Psoas muscle (tissue), 8 donors: ENCODE measurements around the gene NAA16. TPM values are rescaled to one million over a fixed set of nuclear protein-coding genes. Genes with fewer than 3 reads are reported as not detected.

ENCODE experiments used
- ATAC-seq, 4 donors: fragments of 200-7000 bp; cut with Tn5 transposase; one replicate each; pipeline ENCODE4 v1.9.1; 2020; ENCODE audit warnings: moderate library complexity in 3 of 4, mild to moderate bottlenecking in 2 of 4
- DNase-seq, 2 donors: peaks; one replicate each; pipeline ENCODE4 v3.0.0-alpha.2; 2020
- H3K27ac ChIP-seq: fragments of 200-600 bp; one replicate; pipeline ENCODE4 v1.8.0; 2022
- H3K27me3 ChIP-seq, 3 donors: fragments of 200-600 bp in 1 of 3; one replicate each; pipeline versions ENCODE4 v1.6.1 to v1.8.0; 2013 to 2022; ENCODE audit warnings: low read length in 2 of 3, mild to moderate bottlenecking in 2 of 3, moderate library complexity in 1 of 3; ENCODE audit not compliant: insufficient read depth in 3 of 3
- H3K36me3 ChIP-seq, 2 donors: fragments of 200-600 bp in 1 of 2; one replicate each; pipeline versions ENCODE4 v1.6.1 to v1.8.0; 2013 to 2022; ENCODE audit warnings: low read depth in 1 of 2, mild to moderate bottlenecking in 1 of 2, moderate library complexity in 1 of 2; ENCODE audit not compliant: insufficient read depth in 1 of 2
- H3K4me1 ChIP-seq: fragments of 200-600 bp; one replicate; pipeline ENCODE4 v1.8.0; 2022
- H3K4me3 ChIP-seq: fragments of 200-600 bp; one replicate; pipeline ENCODE4 v1.8.0; 2022; ENCODE audit warnings: mild to moderate bottlenecking
- H3K9me3 ChIP-seq: fragments of 200-600 bp; one replicate; pipeline ENCODE4 v1.8.0; 2022
- WGBS, 3 donors: extraction: QIAGEN DNeasy Blood & Tissue Kit; methylation state at CpG; one replicate each; pipeline versions ENCODE4 v1.1.6 to v1.1.7; 2013; 5-methylcytosine and 5-hydroxymethylcytosine counted together
- intact Hi-C, 2 donors: fragments of 100-400 bp; cut with DNase I; formaldehyde crosslinking; loops; one replicate each; pipeline versions ENCODE4 v1.11.0 to v1.14.2; 2022
- polyA plus RNA-seq, 3 donors: library from polyadenylated mRNA; stranded (reverse); fragments of 200-250 nt; gene quantifications; one replicate each; pipeline ENCODE4 v1.2.3, GENCODE V29; 2013
- total RNA-seq, 4 donors: library from RNA; stranded (reverse); fragmentation: NEBNext Ultra II Directional in 2 of 4; extraction: Animal tissue kit (Norgen Biotek cat#: 25700) in 2 of 4; gene quantifications; one replicate each; pipeline versions ENCODE4 v1.2.1 to v1.2.4, GENCODE V29; 2021 to 2023
- TF ChIP-seq, protein P1 (sequence below): fragments of 200-600 bp; IDR thresholded peaks from one replicate; pipeline ENCODE4 v1.8.0; 2022; ENCODE audit warnings: antibody characterized with exemption
- donor health status: healthy with polysubstance abuse.
- donor health status: DM: no; HTN: no; CAD: no; lungs with moderate emphysema.
- donor health status: Bipolar disorder and iron deficiency.
- donor health status: healthy.
- donor health status: DM: yes; HTN: yes; CAD: no.
- donor health status: DM: no; HTN: no; CAD: no.
- donor health status: DM: no; HTN: no; CAD: no.
- donor health status: DM: yes; HTN: yes; CAD: no.

NAA16 gene
- total and polyA plus RNA-seq, 7 donors = 3.5 to 22.3 (median 8.1) TPM

DNA sequence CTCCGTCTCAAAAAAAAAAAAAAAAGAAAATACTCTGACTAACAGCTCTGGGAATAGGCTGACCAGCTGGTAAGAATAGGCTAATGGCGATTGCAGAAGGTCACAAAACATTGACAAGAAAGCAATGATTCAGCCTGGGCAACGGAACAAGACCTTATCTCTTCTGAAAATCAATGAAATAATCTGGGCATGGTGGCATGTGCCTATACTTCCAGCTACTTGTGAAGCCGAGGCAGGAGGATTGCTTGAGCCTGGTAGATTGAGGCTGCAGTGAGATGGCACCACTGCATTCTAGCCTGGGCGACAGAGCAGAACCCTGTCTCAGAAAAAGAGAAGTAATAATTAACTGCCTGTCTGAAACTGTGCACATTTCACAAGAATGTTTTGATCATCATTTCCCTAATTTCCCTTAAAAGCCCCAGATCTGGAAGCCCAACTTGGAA, 28.9 kb upstream of the NAA16 start:
- DNase-seq (no peak), ATAC-seq (no peak)
- H3K4me3 ChIP-seq = no peak overlapping the region
- H3K36me3 ChIP-seq = no peaks in the 10 kb centered on the region
- no peaks in the 10 kb centered on the region for H3K4me1 ChIP-seq
- H3K9me3 ChIP-seq = no peaks in the 10 kb centered on the region
- intact Hi-C loops = no loop called here
- TF ChIP-seq, protein P1, sequence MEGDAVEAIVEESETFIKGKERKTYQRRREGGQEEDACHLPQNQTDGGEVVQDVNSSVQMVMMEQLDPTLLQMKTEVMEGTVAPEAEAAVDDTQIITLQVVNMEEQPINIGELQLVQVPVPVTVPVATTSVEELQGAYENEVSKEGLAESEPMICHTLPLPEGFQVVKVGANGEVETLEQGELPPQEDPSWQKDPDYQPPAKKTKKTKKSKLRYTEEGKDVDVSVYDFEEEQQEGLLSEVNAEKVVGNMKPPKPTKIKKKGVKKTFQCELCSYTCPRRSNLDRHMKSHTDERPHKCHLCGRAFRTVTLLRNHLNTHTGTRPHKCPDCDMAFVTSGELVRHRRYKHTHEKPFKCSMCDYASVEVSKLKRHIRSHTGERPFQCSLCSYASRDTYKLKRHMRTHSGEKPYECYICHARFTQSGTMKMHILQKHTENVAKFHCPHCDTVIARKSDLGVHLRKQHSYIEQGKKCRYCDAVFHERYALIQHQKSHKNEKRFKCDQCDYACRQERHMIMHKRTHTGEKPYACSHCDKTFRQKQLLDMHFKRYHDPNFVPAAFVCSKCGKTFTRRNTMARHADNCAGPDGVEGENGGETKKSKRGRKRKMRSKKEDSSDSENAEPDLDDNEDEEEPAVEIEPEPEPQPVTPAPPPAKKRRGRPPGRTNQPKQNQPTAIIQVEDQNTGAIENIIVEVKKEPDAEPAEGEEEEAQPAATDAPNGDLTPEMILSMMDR = no peak
- no peak overlapping the region for H3K27ac ChIP-seq
- H3K27me3 ChIP-seq = no peaks in the 10 kb centered on the region
- 84 to 92% (median 87%) methylated on average over 5 of the region's 5 CpGs for WGBS, 3 donors

DNA sequence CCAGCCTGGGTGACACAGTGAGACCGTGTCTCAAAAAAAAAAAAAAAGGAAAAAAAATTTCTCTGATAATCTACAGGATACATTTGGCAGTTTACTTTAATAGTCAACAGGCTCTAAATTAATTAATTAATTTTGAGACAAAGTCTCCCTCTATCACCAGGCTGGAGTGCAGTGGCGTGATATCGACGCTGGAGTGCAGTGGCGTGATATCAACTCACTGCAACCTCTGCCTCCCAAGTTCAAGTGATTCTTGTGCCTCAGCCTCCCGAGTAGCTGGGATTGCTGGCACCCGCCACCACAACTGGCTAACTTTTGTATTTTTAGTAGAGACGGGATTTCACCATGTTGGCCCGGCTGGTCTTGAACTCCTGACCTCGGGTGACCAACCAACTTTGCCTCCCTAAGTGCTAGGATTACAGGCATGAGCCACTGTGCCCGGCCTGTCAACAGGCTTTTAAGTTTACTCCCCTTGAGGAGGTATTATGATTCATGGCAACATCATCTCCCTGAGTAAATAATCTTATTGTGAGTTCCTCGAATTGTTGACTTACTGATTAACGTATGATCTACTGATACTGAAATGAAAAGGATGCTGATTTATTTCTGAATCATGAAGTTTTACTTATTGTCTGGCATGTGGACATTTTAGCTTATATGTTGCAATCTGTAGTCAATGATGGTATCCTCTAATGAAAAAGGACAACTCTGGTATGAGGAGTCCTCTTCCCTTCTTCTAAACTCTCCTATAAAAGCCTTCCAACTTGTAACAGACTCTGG, 26.4 kb upstream of the NAA16 start:
- Histone ChIP-seq H3K27ac (no peak overlapping the region), H3K9me3 (no peaks in the 10 kb centered on the region), H3K4me1 (no peaks in the 10 kb centered on the region), H3K4me3 (no peak overlapping the region), H3K36me3 (no peaks in the 10 kb centered on the region), H3K27me3 (no peaks in the 10 kb centered on the region)
- WGBS, 3 donors = 92 to 93% (median 93%) methylated on average over 13 of the region's 13 CpGs
- ATAC-seq = no peak
- no peak for DNase-seq
- intact Hi-C loops = no loop called here
- TF ChIP-seq, protein P1 = no peak

DNA sequence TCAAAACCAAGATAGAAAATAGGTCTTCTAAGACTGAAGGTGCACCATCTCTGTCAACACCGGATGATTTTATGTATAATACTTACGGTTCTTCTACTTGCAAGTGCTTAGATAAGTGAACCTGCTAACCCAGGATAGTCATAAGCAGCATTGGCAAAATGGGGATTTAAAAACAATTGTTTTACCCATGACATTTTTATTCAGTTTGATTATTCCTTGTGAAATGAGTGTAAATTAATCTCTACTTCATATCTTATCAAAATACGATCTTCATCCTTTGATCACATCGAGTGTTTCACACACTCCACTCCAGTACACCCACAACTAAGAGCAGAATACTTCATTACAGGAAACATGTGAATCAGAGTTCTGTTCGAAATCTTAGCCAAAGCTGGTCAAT, 24.7 kb upstream of the NAA16 start:
- H3K27ac ChIP-seq = no peak overlapping the region
- TF ChIP-seq, protein P1 = no peak
- no peaks in the 10 kb centered on the region for H3K9me3 ChIP-seq
- no peak for ATAC-seq
- H3K4me1 ChIP-seq = no peaks in the 10 kb centered on the region
- DNase-seq = no peak
- H3K4me3 ChIP-seq = no peak overlapping the region
- intact Hi-C loops = no loop called here
- WGBS, 3 donors = 88 to 92% (median 91%) methylated on average over 5 of the region's 5 CpGs
- no peaks in the 10 kb centered on the region for H3K36me3 ChIP-seq
- H3K27me3 ChIP-seq = no peaks in the 10 kb centered on the region

DNA sequence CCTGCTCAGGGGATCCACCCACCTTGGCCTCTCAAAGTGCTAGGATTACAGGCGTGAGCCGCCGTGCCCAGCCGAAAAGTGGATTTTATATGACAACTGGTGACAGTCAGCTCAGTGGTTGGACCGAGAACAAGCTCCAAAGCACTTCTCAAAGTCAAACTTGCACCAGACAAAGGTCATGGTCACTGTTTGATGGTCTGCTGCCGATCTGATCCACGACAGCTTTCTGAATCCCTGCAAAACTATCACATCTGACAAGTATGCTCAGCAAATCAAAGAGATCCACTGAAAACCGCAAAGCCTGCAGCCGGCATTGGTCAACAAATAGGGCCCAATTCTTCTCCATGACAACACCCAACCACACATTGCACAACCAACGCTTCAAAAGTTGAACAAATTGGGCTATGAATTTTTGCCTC, 21.6 kb upstream of the NAA16 start:
- H3K4me3 ChIP-seq = no peak overlapping the region
- H3K36me3 ChIP-seq = no peaks in the 10 kb centered on the region
- 86 to 94% (median 93%) methylated on average over 10 of the region's 10 CpGs for WGBS, 3 donors
- intact Hi-C loops = no loop called here
- TF ChIP-seq, protein P1 = no peak
- ATAC-seq = no peak
- H3K27ac ChIP-seq = no peak overlapping the region
- no peaks in the 10 kb centered on the region for H3K4me1 ChIP-seq
- peaks cover 9% of the 10 kb centered on the region for H3K9me3 ChIP-seq
- no peaks in the 10 kb centered on the region for H3K27me3 ChIP-seq
- no peak for DNase-seq

DNA sequence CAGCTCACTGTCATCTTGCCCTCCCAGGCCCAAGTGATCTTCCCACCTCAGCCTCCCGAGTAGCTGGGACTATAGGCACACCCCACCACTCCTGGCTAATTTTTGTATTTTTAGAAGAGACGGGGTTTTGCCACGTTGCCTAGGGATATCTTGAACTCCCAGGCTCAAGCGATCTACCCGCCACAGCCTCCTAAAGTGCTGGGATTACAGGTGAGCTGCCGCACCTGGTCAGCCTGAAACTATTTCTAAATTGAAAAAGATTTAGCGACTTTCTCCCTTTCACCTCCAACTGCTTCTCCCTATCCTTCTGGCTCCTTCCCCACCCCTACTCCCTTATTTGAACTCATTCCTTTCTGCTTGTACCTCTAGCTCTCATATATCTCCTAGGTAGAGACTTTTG, 19.8 kb upstream of the NAA16 start:
- Histone ChIP-seq H3K27ac (no peak overlapping the region), H3K4me1 (no peaks in the 10 kb centered on the region), H3K27me3 (no peaks in the 10 kb centered on the region), H3K9me3 (peaks cover 9% of the 10 kb centered on the region), H3K4me3 (no peak overlapping the region), H3K36me3 (no peaks in the 10 kb centered on the region)
- intact Hi-C loops = no loop called here
- ATAC-seq = no peak
- WGBS, 3 donors = 90 to 96% (median 94%) methylated on average over 7 of the region's 7 CpGs
- DNase-seq = no peak
- TF ChIP-seq, protein P1 = no peak
